ENCODE data around the gene USP28.
"Not testable (repeated sequence)": the region's sequence is repeated elsewhere in the genome, so short reads cannot be mapped to it uniquely, and the experiment has no call there.

USP28 gene

GRCh38 chr11:113875234-113876073, at the start of gene USP28:
Gene USP28 (minus strand): TSS chr11:113875572. CDS start chr11:113875501, 71 bp downstream.
- FAIRE-seq = no peak

- no peak for FAIRE-seq
Observed at GRCh38 chr11:113923572-113923971, 48.2 kb upstream of the USP28 start.

GRCh38 chr11:113911491-113911890, 36.1 kb upstream of the USP28 start:
- FAIRE-seq = not testable (repeated sequence)

GRCh38 chr11:113908098-113908497, 32.7 kb upstream of the USP28 start:
- no peak for FAIRE-seq

- FAIRE-seq = no peak
Observed at GRCh38 chr11:113907681-113908080, 32.3 kb upstream of the USP28 start.

GRCh38 chr11:113907152-113907551, 31.8 kb upstream of the USP28 start:
- FAIRE-seq = no peak

GRCh38 chr11:113906516-113906915, 31.1 kb upstream of the USP28 start:
- no peak for FAIRE-seq

GRCh38 chr11:113906038-113906437, 30.7 kb upstream of the USP28 start:
- FAIRE-seq = no peak

GRCh38 chr11:113904379-113905101, 29.2 kb upstream of the USP28 start, which contains the start of gene HTR3B:
Gene HTR3B (plus strand): TSS chr11:113904796. CDS start chr11:113904934, 138 bp downstream.
- no peak for FAIRE-seq

GRCh38 chr11:113901141-113901540, 25.8 kb upstream of the USP28 start:
- FAIRE-seq = no peak

GRCh38 chr11:113896156-113896879, 20.9 kb upstream of the USP28 start:
- no peak for FAIRE-seq

GRCh38 chr11:113895367-113896155, 20.2 kb upstream of the USP28 start:
- no peak for FAIRE-seq

- no peak for FAIRE-seq
Observed at GRCh38 chr11:113894421-113894996, 19.1 kb upstream of the USP28 start.

GRCh38 chr11:113888848-113889247, 13.5 kb upstream of the USP28 start:
- FAIRE-seq = no peak

GRCh38 chr11:113885897-113886296, 10.5 kb upstream of the USP28 start:
- no peak for FAIRE-seq

- no peak for FAIRE-seq
Observed at GRCh38 chr11:113884361-113884836, 9.0 kb upstream of the USP28 start.

GRCh38 chr11:113881856-113882255, 6.5 kb upstream of the USP28 start:
- FAIRE-seq = no peak

- no peak for FAIRE-seq
Observed at GRCh38 chr11:113880971-113881370, 5.6 kb upstream of the USP28 start.

GRCh38 chr11:113879446-113879845, 4.1 kb upstream of the USP28 start:
- not testable (repeated sequence) for FAIRE-seq

- FAIRE-seq = no peak
Observed at GRCh38 chr11:113877670-113878055, 2.3 kb upstream of the USP28 start.

GRCh38 chr11:113876798-113877669, 1.7 kb upstream of the USP28 start:
- no peak for FAIRE-seq
